ENCODE results near the gene RAP1A. TPM values are rescaled to one million over a fixed set of nuclear protein-coding genes. Genes with fewer than 3 reads are reported as not detected.
A peak's percentile ranks its signal among the peaks of the same experiment; 100 is the strongest.

Gene RAP1A
- total RNA-seq, 1 experiment from 2014 or later, result 26.7 TPM

DNA sequence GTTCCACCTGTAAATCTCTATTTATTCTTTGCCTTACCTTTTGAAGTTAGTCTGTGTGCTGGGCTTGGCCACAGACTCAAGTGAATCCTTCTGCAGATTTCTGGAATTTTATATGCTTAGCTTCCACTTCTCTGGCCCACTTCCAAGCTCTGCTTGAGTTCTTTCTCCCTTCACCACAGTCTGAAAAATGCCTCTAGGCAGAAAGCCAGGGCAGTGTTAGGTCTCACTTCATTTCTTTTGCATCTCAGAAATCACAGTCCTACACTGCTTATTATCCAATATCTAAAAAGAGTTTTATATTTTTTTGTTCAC lies 70.7 kb downstream of the RAP1A start:
- Histone ChIP-seq H2AFZ (ENCODE audit: low read length) (no peak overlapping the region), H2BK15ac (ENCODE audit: low read depth, low read length) (no peak overlapping the region), H3K23ac (ENCODE audit: insufficient read length, low read depth, low read length) (no peak overlapping the region), H4K8ac (replicated peaks; ENCODE audit: insufficient read length, low read depth, low read length) (no peak overlapping the region), H3K9ac (ENCODE audit: extremely low read depth, insufficient read length, low read length) (no peak overlapping the region), H2BK5ac (ENCODE audit: insufficient read length, low read length) (no peak overlapping the region), H2BK12ac (ENCODE audit: insufficient read length, low read depth, low read length) (no peak overlapping the region), H3K23me2 (ENCODE audit: insufficient read length, low read depth, low read length, poor library complexity, severe bottlenecking) (no peaks in the 10 kb centered on the region), H3K56ac (ENCODE audit: insufficient read length, low read depth, low read length) (no peak overlapping the region), H3K9me3 (ENCODE audit: control insufficient read depth, low read depth, low read length) (no peaks in the 10 kb centered on the region), H3K79me1 (ENCODE audit: insufficient read depth, low read depth, low read length, poor library complexity, severe bottlenecking) (no peaks in the 10 kb centered on the region), H2AK5ac (ENCODE audit: insufficient read length, low read length) (no peak overlapping the region), H3K4me2 (ENCODE audit: insufficient read depth, insufficient read length, low read length) (no peak overlapping the region), H3K18ac (ENCODE audit: insufficient read length, low read depth, low read length) (no peak overlapping the region), H3T11ph (ENCODE audit: low read length) (no peak overlapping the region), H3K4ac (ENCODE audit: low read depth, low read length) (no peak overlapping the region), H3K79me2 (ENCODE audit: insufficient read depth, low read length) (no peaks in the 10 kb centered on the region; the same call in 1 of the 2 replicates), H3K27ac (ENCODE audit: insufficient read length, low read depth, low read length) (no peak overlapping the region), H4K91ac (ENCODE audit: insufficient read length, low read depth, low read length) (no peak overlapping the region), H4K5ac (ENCODE audit: insufficient read length, low read depth, low read length) (no peak overlapping the region), H3K27me3 (ENCODE audit: insufficient read depth, low read length) (no peaks in the 10 kb centered on the region), H2BK120ac (ENCODE audit: low read depth, low read length, poor library complexity, severe bottlenecking) (no peak overlapping the region), H2BK20ac (ENCODE audit: low read depth, low read length, poor library complexity, severe bottlenecking) (no peak overlapping the region), H3K14ac (ENCODE audit: insufficient read depth, low read length) (no peak overlapping the region), H3K4me1 (ENCODE audit: insufficient read depth, low read length) (no peaks in the 10 kb centered on the region), H4K20me1 (ENCODE audit: control insufficient read depth, insufficient read depth, insufficient read length) (no peaks in the 10 kb centered on the region)
- DNase-seq, result no peak
- no peak overlapping the region for H3K4me3 Mint-ChIP-seq
- no peaks in the 10 kb centered on the region; the same call in 1 of the 2 replicates for H3K27me3 Mint-ChIP-seq (ENCODE audit: low read depth)
- H3K27ac Mint-ChIP-seq, result peak overlapping the region in 1 of 3 experiments; percentile 81; a peak in 2 of 7 replicates
- TF ChIP-seq CTCF (conservative IDR thresholded peaks at IDR 0.05), result no peak
- peaks cover 1 to 13% (median 9%) of the 10 kb centered on the region in 3 experiments; a peak in 6 of 7 replicates for H3K36me3 Mint-ChIP-seq (ENCODE audit: insufficient read depth in 1 of 3, low read depth in 3 of 3)
- H3K4me1 Mint-ChIP-seq, result no peaks in the 10 kb centered on the region
- peaks cover 2% of the 10 kb centered on the region in 2 experiments; a peak in 4 of 5 replicates for H3K9me3 Mint-ChIP-seq
